BE2C (cell line): Measurements from ENCODE around the gene HLCS.

Source experiments
- DNase-seq: peaks from one replicate; pipeline ENCODE4 v3.0.0-alpha.2; 2020
- H3K27me3 ChIP-seq: fragments of 250-450 bp; sonication (Bioruptor Pico); 2 replicates; pipeline ENCODE4 v1.5.1; 2020; ENCODE audit warnings: mild to moderate bottlenecking
- H3K36me3 ChIP-seq: fragments of 250-450 bp; sonication (Bioruptor Pico); 2 replicates; pipeline ENCODE4 v1.5.1; 2020; ENCODE audit warnings: mild to moderate bottlenecking
- H3K4me1 ChIP-seq: fragments of 250-450 bp; sonication (Bioruptor Pico); 2 replicates; pipeline ENCODE4 v1.5.1; 2020
- H3K4me3 ChIP-seq: 2 replicates; pipeline ENCODE4 v1.5.1; 2011; ENCODE audit warnings: low read depth, low read length
- H3K9me3 ChIP-seq: fragments of 250-450 bp; sonication (Bioruptor Pico); 2 replicates; pipeline ENCODE4 v1.5.1; 2020
- CTCF ChIP-seq: IDR thresholded peaks from 2 replicates; pipeline ENCODE4 v1.5.1; 2012; ENCODE audit warnings: mild to moderate bottlenecking, low read depth, low read length

The HLCS gene

GRCh38 chr21:36762642-36763041, 203.8 kb downstream of the HLCS start:
- no peak for DNase-seq
- H3K36me3 ChIP-seq = no peaks in the 10 kb centered on the region
- no peaks in the 10 kb centered on the region for H3K4me1 ChIP-seq
- no peaks in the 10 kb centered on the region for H3K27me3 ChIP-seq
- H3K9me3 ChIP-seq = no peaks in the 10 kb centered on the region
- H3K4me3 ChIP-seq = no peak overlapping the region
- no peak for TF ChIP-seq CTCF

- Histone ChIP-seq H3K9me3 (no peaks in the 10 kb centered on the region), H3K4me1 (no peaks in the 10 kb centered on the region), H3K4me3 (no peak overlapping the region), H3K36me3 (no peaks in the 10 kb centered on the region), H3K27me3 (no peaks in the 10 kb centered on the region)
- DNase-seq = no peak
- TF ChIP-seq CTCF = no peak
Measured at GRCh38 chr21:36761685-36762084, 204.8 kb downstream of the HLCS start.

- Histone ChIP-seq H3K4me1 (no peaks in the 10 kb centered on the region), H3K4me3 (no peak overlapping the region), H3K27me3 (no peaks in the 10 kb centered on the region), H3K9me3 (no peaks in the 10 kb centered on the region), H3K36me3 (no peaks in the 10 kb centered on the region)
- no peak for TF ChIP-seq CTCF
- no peak for DNase-seq
Measured at GRCh38 chr21:36759348-36760083, 207.0 kb downstream of the HLCS start.

GRCh38 chr21:36757196-36757595, 209.3 kb downstream of the HLCS start:
- DNase-seq = no peak
- Histone ChIP-seq H3K27me3 (no peaks in the 10 kb centered on the region), H3K9me3 (no peaks in the 10 kb centered on the region), H3K4me1 (no peaks in the 10 kb centered on the region), H3K36me3 (no peaks in the 10 kb centered on the region), H3K4me3 (no peak overlapping the region)
- no peak for TF ChIP-seq CTCF

GRCh38 chr21:36756527-36756926, 209.9 kb downstream of the HLCS start:
- no peaks in the 10 kb centered on the region for H3K9me3 ChIP-seq
- no peak for DNase-seq
- no peak for TF ChIP-seq CTCF
- no peaks in the 10 kb centered on the region for H3K36me3 ChIP-seq
- H3K4me3 ChIP-seq = no peak overlapping the region
- no peaks in the 10 kb centered on the region for H3K27me3 ChIP-seq
- no peaks in the 10 kb centered on the region for H3K4me1 ChIP-seq

GRCh38 chr21:36754241-36754898, 212.1 kb downstream of the HLCS start:
- no peak for DNase-seq
- no peaks in the 10 kb centered on the region for H3K27me3 ChIP-seq
- no peak overlapping the region for H3K4me3 ChIP-seq
- no peaks in the 10 kb centered on the region for H3K36me3 ChIP-seq
- no peak; the same call in 1 of the 2 replicates for TF ChIP-seq CTCF
- no peaks in the 10 kb centered on the region for H3K4me1 ChIP-seq
- no peaks in the 10 kb centered on the region for H3K9me3 ChIP-seq
